Measurements from ENCODE around the gene KLHDC8A. TPM values are rescaled to one million over a fixed set of nuclear protein-coding genes. Genes with fewer than 3 reads are reported as not detected.

Gene KLHDC8A
- total RNA-seq, 2 donors from 2014 or later, result not detected

Other genes with a start within 250 kb of the KLHDC8A start
- 10 to 100 TPM; 19.9 to 28.4 TPM for gene RBBP5, start 234.9 kb downstream of the KLHDC8A start, total RNA-seq
- gene DSTYK, start 145.2 kb downstream of the KLHDC8A start, total RNA-seq, result 10 to 100 TPM in 1 of 2 donors, 1 to 10 TPM in 1; 9.8 to 10.7 TPM
- gene TMCC2, start 129.0 kb downstream of the KLHDC8A start, total RNA-seq, result 1 to 10 TPM; 4.5 to 5.8 TPM
- gene NUAK2, start 35.2 kb downstream of the KLHDC8A start, total RNA-seq, result 1 to 10 TPM; 5.4 to 5.7 TPM
- 1 to 10 TPM in 1 of 2 donors, not detected in 1; 3.1 TPM for gene LEMD1, start 65.1 kb upstream of the KLHDC8A start, total RNA-seq
- gene BLACAT1, start 99.1 kb upstream of the KLHDC8A start, total RNA-seq, result under 1 TPM; 0.34 to 0.97 TPM
- gene CDK18, start 147.7 kb upstream of the KLHDC8A start, total RNA-seq, result 1 to 10 TPM; 2.3 to 3.3 TPM

Measured in activated T-cell treated with anti-CD3 and anti-CD28 coated beads, Interleukin-2, amount 50 U/mL, for 72 hours (primary cell).